ENCODE measurements around the gene ZNRF1. TPM values are rescaled to one million over a fixed set of nuclear protein-coding genes. Genes with fewer than 3 reads are reported as not detected.

ZNRF1 gene
- total and polyA plus RNA-seq, 2 of the 13 experiments (the other 11 are each of a cell fraction or from before 2014, with no cell fraction given), result 43.9 to 58.7 TPM

- TF ChIP-seq DBP (CRISPR knock-in tag; IDR thresholded peaks at IDR 0.05; ENCODE audit: not compliant biosample characterization), result no peak
- peak; percentile 95 for TF ChIP-seq KDM2A (CRISPR knock-in tag; IDR thresholded peaks at IDR 0.05; ENCODE audit: borderline replicate concordance, low read depth)
- peak; percentile 89; the same call in 1 of the 2 replicates for TF ChIP-seq MTA1 (CRISPR knock-in tag; IDR thresholded peaks at IDR 0.05; ENCODE audit: borderline replicate concordance)
- TF ChIP-seq, protein P1, sequence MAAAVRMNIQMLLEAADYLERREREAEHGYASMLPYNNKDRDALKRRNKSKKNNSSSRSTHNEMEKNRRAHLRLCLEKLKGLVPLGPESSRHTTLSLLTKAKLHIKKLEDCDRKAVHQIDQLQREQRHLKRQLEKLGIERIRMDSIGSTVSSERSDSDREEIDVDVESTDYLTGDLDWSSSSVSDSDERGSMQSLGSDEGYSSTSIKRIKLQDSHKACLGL (CRISPR knock-in tag; IDR thresholded peaks at IDR 0.05), result no peak; the same call in 1 of the 2 replicates
- TF ChIP-seq NFE2L2 (IDR thresholded peaks at IDR 0.05; ENCODE audit: low read length), result no peak
- no peak for TF ChIP-seq ADNP (CRISPR knock-in tag; IDR thresholded peaks at IDR 0.05)
- TF ChIP-seq ERF (CRISPR knock-in tag; IDR thresholded peaks at IDR 0.05), result peak; percentile 72; the same call in 1 of the 2 replicates
- 0 out of 2 replicates have a peak, but pooled peaks have one; percentile 73 for TF ChIP-seq TIGD3 (CRISPR knock-in tag; IDR thresholded peaks at IDR 0.05; ENCODE audit: borderline replicate concordance)
- no peak for TF ChIP-seq NR3C1 (CRISPR knock-in tag; IDR thresholded peaks at IDR 0.05)
- TF ChIP-seq ZSCAN25 (CRISPR knock-in tag; IDR thresholded peaks at IDR 0.05), result peak; percentile 82
- TF ChIP-seq ZNF646 (CRISPR knock-in tag; IDR thresholded peaks at IDR 0.05), result no peak; the same call in 1 of the 2 replicates
- no peak for TF ChIP-seq ISX (CRISPR knock-in tag; conservative IDR thresholded peaks at IDR 0.05)
- TF ChIP-seq, protein P2, sequence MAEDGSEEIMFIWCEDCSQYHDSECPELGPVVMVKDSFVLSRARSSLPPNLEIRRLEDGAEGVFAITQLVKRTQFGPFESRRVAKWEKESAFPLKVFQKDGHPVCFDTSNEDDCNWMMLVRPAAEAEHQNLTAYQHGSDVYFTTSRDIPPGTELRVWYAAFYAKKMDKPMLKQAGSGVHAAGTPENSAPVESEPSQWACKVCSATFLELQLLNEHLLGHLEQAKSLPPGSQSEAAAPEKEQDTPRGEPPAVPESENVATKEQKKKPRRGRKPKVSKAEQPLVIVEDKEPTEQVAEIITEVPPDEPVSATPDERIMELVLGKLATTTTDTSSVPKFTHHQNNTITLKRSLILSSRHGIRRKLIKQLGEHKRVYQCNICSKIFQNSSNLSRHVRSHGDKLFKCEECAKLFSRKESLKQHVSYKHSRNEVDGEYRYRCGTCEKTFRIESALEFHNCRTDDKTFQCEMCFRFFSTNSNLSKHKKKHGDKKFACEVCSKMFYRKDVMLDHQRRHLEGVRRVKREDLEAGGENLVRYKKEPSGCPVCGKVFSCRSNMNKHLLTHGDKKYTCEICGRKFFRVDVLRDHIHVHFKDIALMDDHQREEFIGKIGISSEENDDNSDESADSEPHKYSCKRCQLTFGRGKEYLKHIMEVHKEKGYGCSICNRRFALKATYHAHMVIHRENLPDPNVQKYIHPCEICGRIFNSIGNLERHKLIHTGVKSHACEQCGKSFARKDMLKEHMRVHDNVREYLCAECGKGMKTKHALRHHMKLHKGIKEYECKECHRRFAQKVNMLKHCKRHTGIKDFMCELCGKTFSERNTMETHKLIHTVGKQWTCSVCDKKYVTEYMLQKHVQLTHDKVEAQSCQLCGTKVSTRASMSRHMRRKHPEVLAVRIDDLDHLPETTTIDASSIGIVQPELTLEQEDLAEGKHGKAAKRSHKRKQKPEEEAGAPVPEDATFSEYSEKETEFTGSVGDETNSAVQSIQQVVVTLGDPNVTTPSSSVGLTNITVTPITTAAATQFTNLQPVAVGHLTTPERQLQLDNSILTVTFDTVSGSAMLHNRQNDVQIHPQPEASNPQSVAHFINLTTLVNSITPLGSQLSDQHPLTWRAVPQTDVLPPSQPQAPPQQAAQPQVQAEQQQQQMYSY (CRISPR knock-in tag; IDR thresholded peaks at IDR 0.05), result no peak
- TF ChIP-seq ZFP36L1 (CRISPR knock-in tag; IDR thresholded peaks at IDR 0.05), result no peak
- 0 out of 2 replicates have a peak, but pooled peaks have one; percentile 3 for TF ChIP-seq SOX5 (CRISPR knock-in tag; IDR thresholded peaks at IDR 0.05; ENCODE audit: borderline replicate concordance)
- no peak for TF ChIP-seq TCF7L2 (IDR thresholded peaks at IDR 0.05; ENCODE audit: low read depth, low read length)
These were observed 14.1 kb upstream of the ZNRF1 start, which contains the start of gene WDR59 (continued) for GRCh38 chr16:74984529-74985296.

Measured in HepG2 (cell line).